SU-DHL-6 (cell line): ENCODE measurements around the gene SDC4.

Source experiments
- H2AFZ ChIP-seq: fragments of 200-600 bp; sonication (generic); 2 replicates; pipeline ENCODE4 v1.6.1; 2014; ENCODE audit warnings: low read depth, mild to moderate bottlenecking, moderate library complexity, mixed read lengths, antibody characterized with exemption, low read length; ENCODE audit not compliant: severe bottlenecking
- H3F3A ChIP-seq: fragments of 200-600 bp; shearing (Covaris generic); 2 replicates; pipeline ENCODE4 v1.6.0; 2016; ENCODE audit warnings: antibody characterized with exemption, mild to moderate bottlenecking; ENCODE audit not compliant: insufficient read depth
- H3K27ac ChIP-seq: fragments of 200-600 bp; sonication (generic); 2 replicates; pipeline ENCODE4 v1.5.1; 2016; ENCODE audit warnings: low read depth, mild to moderate bottlenecking, low read length, moderate library complexity, mixed read lengths
- H3K27me3 ChIP-seq: fragments of 200-600 bp; sonication (generic), shearing (Covaris generic); 2 replicates; pipeline ENCODE4 v1.6.0; 2014; ENCODE audit warnings: mild to moderate bottlenecking, low read length
- H3K36me3 ChIP-seq: fragments of 200-600 bp; sonication (generic); 2 replicates; pipeline ENCODE4 v1.6.1; 2014; ENCODE audit warnings: mild to moderate bottlenecking, low read length, mixed read lengths
- H3K4me2 ChIP-seq: fragments of 300-600, 200-600 bp; shearing (Covaris generic), sonication (generic); 2 replicates; pipeline ENCODE4 v1.6.0; 2014; ENCODE audit warnings: low read length, low read depth, mild to moderate bottlenecking; ENCODE audit not compliant: poor library complexity, severe bottlenecking
- H3K4me3 ChIP-seq: fragments of 200-600 bp; sonication (generic); 2 replicates; pipeline ENCODE4 v1.5.1; 2014; ENCODE audit warnings: antibody characterized with exemption, low read length, mild to moderate bottlenecking, mixed read lengths; ENCODE audit not compliant: insufficient read depth, poor library complexity, severe bottlenecking
- H3K79me2 ChIP-seq: fragments of 200-600 bp; sonication (generic); 2 replicates; pipeline ENCODE4 v1.6.1; 2014; ENCODE audit warnings: mild to moderate bottlenecking, low read length, moderate library complexity; ENCODE audit not compliant: insufficient read depth
- H3K9ac ChIP-seq: fragments of 200-600 bp; sonication (generic); 2 replicates; pipeline ENCODE4 v1.7.0; 2014; ENCODE audit warnings: mild to moderate bottlenecking, low read length
- H3K9me2 ChIP-seq: fragments of 200-600 bp; sonication (generic); replicated peaks from 2 replicates; pipeline ENCODE4 v1.6.1; 2014; ENCODE audit warnings: low read length; ENCODE audit not compliant: insufficient read depth
- H3K9me3 ChIP-seq: fragments of 200-600 bp; sonication (generic); 2 replicates; pipeline ENCODE4 v1.6.1; 2014; ENCODE audit warnings: low read length, mixed read lengths; ENCODE audit not compliant: insufficient read depth
- H4K20me1 ChIP-seq: fragments of 200-600 bp; sonication (generic); 2 replicates; pipeline ENCODE4 v1.6.1; 2014; ENCODE audit warnings: low read depth, mild to moderate bottlenecking, antibody characterized with exemption, low read length, moderate library complexity, mixed read lengths
- CTCF ChIP-seq: fragments of 200-600 bp; sonication (generic); IDR thresholded peaks from one replicate; pipeline ENCODE4 v1.5.1; 2017; ENCODE audit warnings: antibody characterized with exemption, mild to moderate bottlenecking, low read length, moderate library complexity; ENCODE audit not compliant: insufficient read depth, poor library complexity, severe bottlenecking
- EZH2phosphoT487 ChIP-seq: fragments of 200-600 bp; sonication (generic), shearing (Covaris generic); conservative IDR thresholded peaks from 2 replicates; pipeline ENCODE4 v1.6.1; 2018; ENCODE audit warnings: mild to moderate bottlenecking, antibody characterized with exemption, low read length, moderate library complexity, mixed read lengths

SDC4 gene

GRCh38 chr20:45339084-45339483 is 9.1 kb downstream of the SDC4 start:
- H3K9me2 ChIP-seq, result no peaks in the 10 kb centered on the region
- H3K27me3 ChIP-seq, result no peaks in the 10 kb centered on the region
- H3K36me3 ChIP-seq, result no peaks in the 10 kb centered on the region
- no peaks in the 10 kb centered on the region for H4K20me1 ChIP-seq
- no peak overlapping the region for H3K4me3 ChIP-seq
- no peaks in the 10 kb centered on the region for H3K9me3 ChIP-seq
- TF ChIP-seq CTCF, result no peak
- TF ChIP-seq EZH2phosphoT487, result no peak
- no peak overlapping the region for H3K9ac ChIP-seq
- H3K79me2 ChIP-seq, result no peaks in the 10 kb centered on the region
- no peak overlapping the region for H3K4me2 ChIP-seq
- no peaks in the 10 kb centered on the region for H3F3A ChIP-seq
- no peak overlapping the region for H3K27ac ChIP-seq
- no peak overlapping the region for H2AFZ ChIP-seq

- Histone ChIP-seq H3F3A (no peaks in the 10 kb centered on the region), H3K27me3 (no peaks in the 10 kb centered on the region), H3K27ac (no peak overlapping the region), H3K4me2 (no peak overlapping the region), H3K9me3 (no peaks in the 10 kb centered on the region), H3K36me3 (no peaks in the 10 kb centered on the region), H4K20me1 (no peaks in the 10 kb centered on the region), H3K79me2 (no peaks in the 10 kb centered on the region), H3K4me3 (no peak overlapping the region), H3K9ac (no peak overlapping the region), H3K9me2 (no peaks in the 10 kb centered on the region), H2AFZ (no peak overlapping the region)
- TF ChIP-seq CTCF, result no peak
Measured at GRCh38 chr20:45338121-45339030, 9.8 kb downstream of the SDC4 start.

- H3K4me2 ChIP-seq, result no peak overlapping the region
- H3K9ac ChIP-seq, result no peak overlapping the region
- no peak overlapping the region for H3K4me3 ChIP-seq
- no peaks in the 10 kb centered on the region for H3F3A ChIP-seq
- H2AFZ ChIP-seq, result no peak overlapping the region
- no peaks in the 10 kb centered on the region for H3K27me3 ChIP-seq
- TF ChIP-seq EZH2phosphoT487 (no peak), CTCF (no peak)
- H3K9me2 ChIP-seq, result no peaks in the 10 kb centered on the region
- H3K36me3 ChIP-seq, result no peaks in the 10 kb centered on the region
- H3K27ac ChIP-seq, result no peak overlapping the region
- H3K9me3 ChIP-seq, result no peaks in the 10 kb centered on the region
- H3K79me2 ChIP-seq, result no peaks in the 10 kb centered on the region
- H4K20me1 ChIP-seq, result no peaks in the 10 kb centered on the region
Measured at GRCh38 chr20:45337367-45338120, 10.7 kb downstream of the SDC4 start.
